Stimulated activated naive CD8-positive, alpha-beta T cell treated with anti-CD3 and anti-CD28 coated beads, Interleukin-15, Interleukin-2, amounts not matched to agents 100 ng/mL and 50 ng/mL, for 24 hours (primary cell): ENCODE results near the gene UCP3.

Experiments used
- H3K27ac Mint-ChIP-seq: one replicate; pipeline ENCODE4 v1.8.0; 2021; ENCODE audit warnings: mild to moderate bottlenecking, mixed read lengths
- H3K27me3 Mint-ChIP-seq: one replicate; pipeline ENCODE4 v1.8.0; 2021; ENCODE audit warnings: mixed read lengths
- H3K36me3 Mint-ChIP-seq: one replicate; pipeline ENCODE4 v1.8.0; 2021; ENCODE audit warnings: low read depth, mixed read lengths
- H3K4me1 Mint-ChIP-seq: one replicate; pipeline ENCODE4 v1.8.0; 2021; ENCODE audit warnings: low read depth, mixed read lengths
- H3K4me3 Mint-ChIP-seq: one replicate; pipeline ENCODE4 v1.8.0; 2021; ENCODE audit warnings: mild to moderate bottlenecking, mixed read lengths
- H3K9me3 Mint-ChIP-seq: one replicate; pipeline ENCODE4 v1.8.0; 2021; ENCODE audit warnings: mixed read lengths

Gene UCP3

GRCh38 chr11:74023276-74023675 is 14.4 kb upstream of the UCP3 start:
- Mint-ChIP-seq H3K27me3 (no peaks in the 10 kb centered on the region), H3K4me1 (peaks cover 42% of the 10 kb centered on the region), H3K36me3 (peaks cover 23% of the 10 kb centered on the region), H3K9me3 (no peaks in the 10 kb centered on the region), H3K27ac (peak overlapping the region; percentile 65), H3K4me3 (no peak overlapping the region)

GRCh38 chr11:74022546-74022945 is 13.7 kb upstream of the UCP3 start:
- H3K4me1 Mint-ChIP-seq: peaks cover 36% of the 10 kb centered on the region
- no peaks in the 10 kb centered on the region for H3K9me3 Mint-ChIP-seq
- H3K4me3 Mint-ChIP-seq: no peak overlapping the region
- peaks cover 17% of the 10 kb centered on the region for H3K36me3 Mint-ChIP-seq
- no peaks in the 10 kb centered on the region for H3K27me3 Mint-ChIP-seq
- H3K27ac Mint-ChIP-seq: no peak overlapping the region

GRCh38 chr11:74021998-74022397 is 13.1 kb upstream of the UCP3 start:
- no peaks in the 10 kb centered on the region for H3K9me3 Mint-ChIP-seq
- H3K27me3 Mint-ChIP-seq: no peaks in the 10 kb centered on the region
- peaks cover 36% of the 10 kb centered on the region for H3K4me1 Mint-ChIP-seq
- H3K27ac Mint-ChIP-seq: no peak overlapping the region
- H3K4me3 Mint-ChIP-seq: no peak overlapping the region
- H3K36me3 Mint-ChIP-seq: peaks cover 20% of the 10 kb centered on the region

GRCh38 chr11:74020539-74020938 is 11.7 kb upstream of the UCP3 start:
- Mint-ChIP-seq H3K4me1 (peaks cover 37% of the 10 kb centered on the region), H3K27me3 (no peaks in the 10 kb centered on the region), H3K4me3 (no peak overlapping the region), H3K9me3 (no peaks in the 10 kb centered on the region), H3K36me3 (peaks cover 21% of the 10 kb centered on the region), H3K27ac (no peak overlapping the region)

GRCh38 chr11:74019860-74020259 is 11.0 kb upstream of the UCP3 start:
- Mint-ChIP-seq H3K4me1 (peaks cover 38% of the 10 kb centered on the region), H3K9me3 (no peaks in the 10 kb centered on the region), H3K27me3 (no peaks in the 10 kb centered on the region), H3K4me3 (no peak overlapping the region), H3K27ac (no peak overlapping the region), H3K36me3 (peaks cover 21% of the 10 kb centered on the region)

- no peak overlapping the region for H3K4me3 Mint-ChIP-seq
- H3K27ac Mint-ChIP-seq: no peak overlapping the region
- H3K36me3 Mint-ChIP-seq: peaks cover 21% of the 10 kb centered on the region
- H3K27me3 Mint-ChIP-seq: no peaks in the 10 kb centered on the region
- no peaks in the 10 kb centered on the region for H3K9me3 Mint-ChIP-seq
- peaks cover 39% of the 10 kb centered on the region for H3K4me1 Mint-ChIP-seq
These were observed 10.3 kb upstream of the UCP3 start for GRCh38 chr11:74019104-74019738.

- Mint-ChIP-seq H3K4me3 (no peak overlapping the region), H3K27me3 (no peaks in the 10 kb centered on the region), H3K27ac (no peak overlapping the region), H3K4me1 (peaks cover 36% of the 10 kb centered on the region), H3K9me3 (no peaks in the 10 kb centered on the region), H3K36me3 (peaks cover 15% of the 10 kb centered on the region)
These were observed 9.6 kb upstream of the UCP3 start for GRCh38 chr11:74018331-74019005.

- Mint-ChIP-seq H3K4me1 (peaks cover 41% of the 10 kb centered on the region), H3K4me3 (no peak overlapping the region), H3K27me3 (no peaks in the 10 kb centered on the region)
These were observed 8.7 kb upstream of the UCP3 start for GRCh38 chr11:74017631-74018030.

GRCh38 chr11:74015919-74016684 is 7.2 kb upstream of the UCP3 start:
- peaks cover 30% of the 10 kb centered on the region for H3K36me3 Mint-ChIP-seq
- no peak overlapping the region for H3K4me3 Mint-ChIP-seq
- H3K27me3 Mint-ChIP-seq: no peaks in the 10 kb centered on the region
- H3K27ac Mint-ChIP-seq: peak overlapping the region; percentile 66
- H3K9me3 Mint-ChIP-seq: no peaks in the 10 kb centered on the region
- peaks cover 57% of the 10 kb centered on the region for H3K4me1 Mint-ChIP-seq

More at GRCh38 chr11:74017631-74018030, 8.7 kb upstream of the UCP3 start:
- H3K36me3 Mint-ChIP-seq: peaks cover 18% of the 10 kb centered on the region
- no peak overlapping the region for H3K27ac Mint-ChIP-seq
- no peaks in the 10 kb centered on the region for H3K9me3 Mint-ChIP-seq

GRCh38 chr11:74014880-74015279 is 6.0 kb upstream of the UCP3 start:
- Mint-ChIP-seq H3K4me3 (no peak overlapping the region), H3K36me3 (peaks cover 31% of the 10 kb centered on the region), H3K27me3 (no peaks in the 10 kb centered on the region), H3K4me1 (peaks cover 69% of the 10 kb centered on the region), H3K27ac (no peak overlapping the region), H3K9me3 (no peaks in the 10 kb centered on the region)

GRCh38 chr11:74013141-74013540 is 4.3 kb upstream of the UCP3 start:
- H3K27ac Mint-ChIP-seq: no peak overlapping the region
- no peaks in the 10 kb centered on the region for H3K27me3 Mint-ChIP-seq
- H3K36me3 Mint-ChIP-seq: peaks cover 31% of the 10 kb centered on the region
- H3K4me1 Mint-ChIP-seq: peaks cover 85% of the 10 kb centered on the region
- no peak overlapping the region for H3K4me3 Mint-ChIP-seq
- H3K9me3 Mint-ChIP-seq: no peaks in the 10 kb centered on the region

- Mint-ChIP-seq H3K27ac (peak overlapping the region; percentile 99), H3K4me1 (peaks cover 91% of the 10 kb centered on the region)
These were observed 3.4 kb upstream of the UCP3 start for GRCh38 chr11:74012074-74012809.

GRCh38 chr11:74011360-74012073 is 2.6 kb upstream of the UCP3 start:
- Mint-ChIP-seq H3K27me3 (no peaks in the 10 kb centered on the region), H3K4me1 (peaks cover 89% of the 10 kb centered on the region), H3K27ac (peak overlapping the region; percentile 99), H3K9me3 (no peaks in the 10 kb centered on the region), H3K4me3 (peak overlapping the region; percentile 52), H3K36me3 (peaks cover 23% of the 10 kb centered on the region)

More at GRCh38 chr11:74012074-74012809, 3.4 kb upstream of the UCP3 start:
- H3K27me3 Mint-ChIP-seq: no peaks in the 10 kb centered on the region
- peaks cover 30% of the 10 kb centered on the region for H3K36me3 Mint-ChIP-seq
- H3K4me3 Mint-ChIP-seq: peak overlapping the region; percentile 52
- H3K9me3 Mint-ChIP-seq: no peaks in the 10 kb centered on the region
